Heart left ventricle (tissue), 13 donors: ENCODE measurements around the gene PLG.

Experiments used
- POLR2A ChIP-seq, 2 donors: fragments of 450-650 bp; IDR thresholded peaks; one replicate each; pipeline ENCODE4 v1.6.1; 2017; ENCODE audit warnings: antibody characterized with exemption in 2 of 2, mild to moderate bottlenecking in 2 of 2, moderate library complexity in 2 of 2
- TF ChIP-seq, protein P1 (sequence below), 12 donors: fragments of 200-600 bp; sonication (generic) in 4 of 12; IDR thresholded peaks; one replicate each; pipeline versions ENCODE4 v1.5.0 to v1.8.0; 2018 to 2022; ENCODE audit warnings: antibody characterized with exemption in 12 of 12, mild to moderate bottlenecking in 5 of 12
- donor health status: ischemic (EF 13 %, LVEDD 7.1; RV severe dilation, severe dysfunction).
- donor health status: DM: no; HTN: yes; CAD: no.
- donor health status: DM: no; HTN: no; CAD: no.
- donor health status: ischemic (EF 25% LVEDD 6.9; RV normal size, moderate dysfunction).
- donor health status: ischemic (EF 25% LVEDD 5.7; RV mildly dilated, moderate dysfunction).
- donor health status: ischemic (EF 35%, LVEDD 5.7; RV mildly dilated, moderate dysfunction).
- donor health status: nonischemic (EF 11% LVEDD 7.7; RV severe dilation, severe dysfunction).
- donor health status: DM: yes; HTN: yes; CAD: no.
- donor health status: PGD.
- donor health status: ischemic (EF 29% LVEDD 5.4; RV normal size, mild dysfunction).
- donor health status: nonischemic (EF 23%, LVEDD 6.1; RV moderate dilation, normal function).

DNA sequence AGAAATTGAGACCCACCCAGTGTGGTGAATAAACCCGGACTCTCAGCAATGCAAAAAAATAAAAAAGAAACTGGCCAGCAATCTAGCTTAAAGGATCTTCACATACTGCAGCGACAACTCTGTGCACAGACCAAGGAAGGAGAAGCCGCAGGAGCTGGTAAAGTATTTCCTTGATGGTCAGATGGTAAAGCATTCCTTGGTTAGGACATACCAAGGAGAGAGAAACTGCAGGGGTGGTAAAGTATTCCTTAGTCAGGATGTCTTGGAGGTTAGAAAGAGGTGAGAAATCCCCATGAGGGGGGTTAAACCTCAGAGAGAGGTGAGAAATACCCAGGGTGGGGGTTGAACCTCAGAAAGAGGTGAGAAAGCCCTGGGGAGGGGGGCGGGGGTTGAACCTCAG is 86.8 kb downstream of the PLG start:
- TF ChIP-seq, protein P1, sequence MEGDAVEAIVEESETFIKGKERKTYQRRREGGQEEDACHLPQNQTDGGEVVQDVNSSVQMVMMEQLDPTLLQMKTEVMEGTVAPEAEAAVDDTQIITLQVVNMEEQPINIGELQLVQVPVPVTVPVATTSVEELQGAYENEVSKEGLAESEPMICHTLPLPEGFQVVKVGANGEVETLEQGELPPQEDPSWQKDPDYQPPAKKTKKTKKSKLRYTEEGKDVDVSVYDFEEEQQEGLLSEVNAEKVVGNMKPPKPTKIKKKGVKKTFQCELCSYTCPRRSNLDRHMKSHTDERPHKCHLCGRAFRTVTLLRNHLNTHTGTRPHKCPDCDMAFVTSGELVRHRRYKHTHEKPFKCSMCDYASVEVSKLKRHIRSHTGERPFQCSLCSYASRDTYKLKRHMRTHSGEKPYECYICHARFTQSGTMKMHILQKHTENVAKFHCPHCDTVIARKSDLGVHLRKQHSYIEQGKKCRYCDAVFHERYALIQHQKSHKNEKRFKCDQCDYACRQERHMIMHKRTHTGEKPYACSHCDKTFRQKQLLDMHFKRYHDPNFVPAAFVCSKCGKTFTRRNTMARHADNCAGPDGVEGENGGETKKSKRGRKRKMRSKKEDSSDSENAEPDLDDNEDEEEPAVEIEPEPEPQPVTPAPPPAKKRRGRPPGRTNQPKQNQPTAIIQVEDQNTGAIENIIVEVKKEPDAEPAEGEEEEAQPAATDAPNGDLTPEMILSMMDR (IDR thresholded peaks at IDR 0.05), result no peak
- no peak for TF ChIP-seq POLR2A (IDR thresholded peaks at IDR 0.05)
